IPS-18c (cell line): ENCODE data around the gene OR51G2.
"Not testable (repeated sequence)": the region's sequence is repeated elsewhere in the genome, so short reads cannot be mapped to it uniquely, and the experiment has no call there.

Source experiments
- H3K4me3 ChIP-seq: 2 replicates; pipeline ENCODE4 v1.7.0; 2013; ENCODE audit warnings: low read depth, mild to moderate bottlenecking, low read length, moderate library complexity; ENCODE audit not compliant: insufficient read depth
- H3K9me3 ChIP-seq: one replicate; pipeline ENCODE4 v1.6.1; 2013; ENCODE audit warnings: mild to moderate bottlenecking, low read length, moderate library complexity; ENCODE audit not compliant: control insufficient read depth, insufficient read depth

The OR51G2 gene, protein sequence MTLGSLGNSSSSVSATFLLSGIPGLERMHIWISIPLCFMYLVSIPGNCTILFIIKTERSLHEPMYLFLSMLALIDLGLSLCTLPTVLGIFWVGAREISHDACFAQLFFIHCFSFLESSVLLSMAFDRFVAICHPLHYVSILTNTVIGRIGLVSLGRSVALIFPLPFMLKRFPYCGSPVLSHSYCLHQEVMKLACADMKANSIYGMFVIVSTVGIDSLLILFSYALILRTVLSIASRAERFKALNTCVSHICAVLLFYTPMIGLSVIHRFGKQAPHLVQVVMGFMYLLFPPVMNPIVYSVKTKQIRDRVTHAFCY

DNA sequence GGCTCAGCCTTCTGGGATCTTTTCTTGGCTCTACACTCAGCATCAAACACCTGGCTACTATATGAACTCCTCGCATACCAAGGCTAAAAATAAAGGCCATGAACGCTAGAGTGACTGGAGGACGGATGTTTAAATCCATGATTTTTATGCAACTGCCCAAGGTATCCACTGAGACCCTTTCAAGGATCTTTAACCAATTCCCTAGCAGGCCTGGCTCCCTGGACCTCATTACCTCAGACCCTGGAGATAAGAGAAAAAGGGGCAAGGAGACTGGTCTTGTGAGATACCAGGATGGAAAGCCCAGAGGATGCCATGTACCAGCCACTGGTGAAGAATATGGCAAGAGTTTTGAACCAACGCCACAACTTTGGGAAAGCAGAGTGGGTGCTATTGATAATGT is at the start of gene OR51G2:
Gene OR51G2, minus strand, starts transcription at position 101 of the 400 bp plus-strand sequence. CDS start 3,687 bp downstream, outside the sequence.
- Histone ChIP-seq H3K4me3 (no peak within 1 kb of the TSS), H3K9me3 (no peaks in the 10 kb centered on the region)

DNA sequence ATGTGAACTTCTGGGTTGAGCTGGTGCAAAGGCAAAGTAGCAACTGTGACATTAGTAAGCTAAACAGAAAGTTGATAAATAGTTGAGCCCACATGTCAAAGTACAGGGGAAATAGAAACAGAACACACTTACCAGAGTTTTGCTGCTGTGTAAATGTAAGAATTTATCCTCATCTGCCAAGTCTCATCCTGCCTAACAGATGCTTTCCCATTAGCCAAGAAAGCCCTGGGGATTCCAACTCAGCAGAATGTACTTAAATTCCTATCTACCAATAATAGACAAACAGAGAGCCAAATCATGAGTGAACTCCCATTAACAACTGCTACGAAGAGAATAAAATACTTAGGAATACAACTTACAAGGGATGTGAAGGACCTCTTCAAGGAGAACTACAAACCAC is 43.7 kb upstream of the OR51G2 start:
- Histone ChIP-seq H3K9me3 (no peaks in the 10 kb centered on the region), H3K4me3 (no peak overlapping the region)

DNA sequence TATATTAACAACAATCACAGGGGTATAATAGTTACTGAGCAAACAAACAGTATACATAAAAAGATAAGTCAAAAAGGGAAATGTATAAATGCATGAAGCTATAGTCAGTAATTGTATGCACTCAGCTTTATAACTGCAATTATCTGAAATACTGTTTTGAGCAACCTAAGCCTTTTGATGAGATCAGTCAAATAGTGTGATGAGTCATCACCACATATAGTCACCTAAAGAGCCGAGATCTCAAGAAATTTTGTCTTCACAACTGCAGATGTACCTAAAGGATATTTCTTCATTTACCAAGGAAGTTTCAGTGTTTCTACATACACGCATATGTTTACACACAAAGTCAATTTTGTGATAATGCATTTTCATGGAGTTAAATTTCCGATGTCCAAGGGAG is 41.7 kb upstream of the OR51G2 start:
- Histone ChIP-seq H3K4me3 (no peak overlapping the region), H3K9me3 (no peaks in the 10 kb centered on the region)

DNA sequence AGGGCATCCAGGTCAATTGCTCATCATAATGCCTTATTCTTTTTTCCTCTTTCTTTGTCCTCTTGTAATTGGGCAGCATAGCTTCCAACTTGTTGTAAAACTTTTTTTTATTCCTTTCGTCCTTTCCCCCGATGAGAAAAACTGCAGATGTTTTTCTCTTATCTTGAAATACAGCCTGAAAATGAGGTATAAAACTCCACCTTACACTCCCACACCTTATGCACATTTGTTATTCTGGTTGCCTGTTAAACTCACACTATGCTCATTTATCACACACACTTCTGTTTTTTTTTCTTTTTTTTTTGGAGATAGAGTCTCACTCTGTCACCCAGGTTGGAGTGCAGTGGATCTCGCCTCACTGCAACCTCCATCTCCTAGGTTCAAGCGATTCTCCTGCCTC is 38.2 kb upstream of the OR51G2 start:
- no peaks in the 10 kb centered on the region for H3K9me3 ChIP-seq
- H3K4me3 ChIP-seq: no peak overlapping the region

DNA sequence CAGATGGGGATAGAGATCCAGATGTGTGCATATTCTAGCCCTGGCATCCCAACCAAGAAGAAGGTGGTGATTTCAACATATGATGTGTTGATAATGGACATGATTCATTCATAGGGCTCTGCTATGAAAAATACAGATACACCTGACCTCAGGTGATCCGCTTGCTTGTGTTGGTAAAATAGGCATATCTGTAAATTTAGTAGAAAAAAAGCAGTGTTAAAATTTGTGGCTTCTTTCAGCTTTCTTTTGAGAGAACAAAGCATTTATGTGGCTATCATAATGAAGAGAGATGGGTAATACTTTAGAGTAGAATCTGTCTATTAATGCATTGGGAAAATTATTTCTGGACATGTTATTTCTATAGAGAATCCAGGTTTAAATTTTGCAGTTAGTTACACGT is 36.5 kb upstream of the OR51G2 start, which contains the start of gene OR51A2:
Gene OR51A2, minus strand, starts transcription at position 101 of the 400 bp plus-strand sequence. Its CDS starts 0 bp downstream, at position 101.
- H3K9me3 ChIP-seq, H3K4me3 ChIP-seq: not testable (repeated sequence)

DNA sequence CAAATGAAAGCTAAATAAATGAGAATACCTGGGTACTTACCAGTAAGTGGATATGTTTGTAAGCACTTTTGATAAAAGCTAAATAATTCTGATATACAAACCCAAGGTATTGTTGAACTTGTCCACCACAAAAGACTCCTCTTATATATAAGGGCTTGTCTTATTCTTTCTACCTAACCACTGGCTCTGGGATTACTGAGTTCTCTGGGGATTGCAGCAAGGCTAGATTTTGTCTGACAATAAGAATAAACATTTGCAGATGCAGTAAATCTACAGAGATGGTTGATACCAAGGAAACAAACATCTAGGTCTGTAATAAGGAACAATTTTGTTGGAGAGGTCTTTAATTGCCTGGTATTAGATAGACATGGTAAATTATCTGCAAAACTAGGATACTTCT is 28.4 kb upstream of the OR51G2 start, which contains the start of gene OR51A4:
Gene OR51A4, minus strand, starts transcription at position 101 of the 400 bp plus-strand sequence. CDS start 505 bp downstream, outside the sequence.
- H3K9me3 ChIP-seq: no peaks in the 10 kb centered on the region
- no peak within 1 kb of the TSS for H3K4me3 ChIP-seq

DNA sequence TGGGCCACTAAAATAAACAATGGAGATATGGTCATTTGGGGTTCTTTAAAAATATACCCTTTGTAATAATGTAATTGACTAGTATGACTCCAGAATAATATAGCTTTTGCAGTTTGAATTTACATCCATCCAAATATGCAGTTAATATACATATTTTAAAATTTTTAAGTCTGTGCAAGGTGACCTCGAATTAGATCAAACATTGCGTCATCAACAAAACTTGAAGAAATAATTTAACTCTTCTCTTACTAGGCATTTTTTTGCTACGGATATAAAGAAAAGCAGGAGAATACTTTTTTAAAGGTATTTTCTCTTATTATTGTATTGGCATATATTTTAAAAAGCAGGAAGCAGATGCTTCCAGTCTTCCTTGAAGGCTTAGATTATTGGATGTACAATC is 17.6 kb upstream of the OR51G2 start:
- H3K9me3 ChIP-seq: no peaks in the 10 kb centered on the region
- H3K4me3 ChIP-seq: no peak overlapping the region

DNA sequence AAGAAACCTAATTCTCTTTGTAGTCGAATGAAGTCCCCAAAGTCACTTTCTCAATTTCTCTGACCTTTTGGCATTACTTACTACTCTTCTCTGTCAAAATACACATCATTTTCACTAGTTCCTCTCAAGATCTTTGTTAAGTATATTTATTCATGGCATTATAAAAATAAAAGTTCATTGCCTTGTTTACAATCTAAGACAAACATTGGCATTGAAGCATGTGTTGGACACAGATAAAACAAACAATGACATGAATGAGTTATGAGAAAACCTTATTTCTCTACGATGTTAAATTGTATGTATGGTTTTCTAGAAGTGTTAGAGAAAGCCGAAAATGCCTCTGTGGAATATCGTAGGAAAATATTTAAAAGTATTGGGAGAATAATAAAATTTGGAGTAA is 13.6 kb upstream of the OR51G2 start:
- H3K9me3 ChIP-seq: no peaks in the 10 kb centered on the region
- H3K4me3 ChIP-seq: no peak overlapping the region

DNA sequence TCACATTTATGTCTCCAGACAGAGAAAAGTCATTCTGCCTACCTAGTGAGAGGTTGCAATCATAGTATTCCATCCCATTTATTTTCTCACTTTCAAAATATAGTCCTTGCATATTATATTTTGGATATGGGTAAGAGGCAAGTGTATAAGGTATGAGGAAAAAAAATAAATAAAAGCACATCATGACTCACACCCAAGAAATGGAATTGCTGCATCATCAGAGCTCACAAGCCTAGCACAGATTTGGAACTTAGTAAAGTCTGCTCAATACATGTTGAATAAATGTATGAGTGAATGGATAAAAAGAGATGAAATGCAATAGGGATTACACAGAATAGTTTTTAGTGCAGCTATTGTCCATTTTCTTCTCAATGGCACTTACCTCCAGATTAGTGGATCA is 7.5 kb upstream of the OR51G2 start:
- H3K9me3 ChIP-seq: no peaks in the 10 kb centered on the region
- H3K4me3 ChIP-seq: no peak overlapping the region

DNA sequence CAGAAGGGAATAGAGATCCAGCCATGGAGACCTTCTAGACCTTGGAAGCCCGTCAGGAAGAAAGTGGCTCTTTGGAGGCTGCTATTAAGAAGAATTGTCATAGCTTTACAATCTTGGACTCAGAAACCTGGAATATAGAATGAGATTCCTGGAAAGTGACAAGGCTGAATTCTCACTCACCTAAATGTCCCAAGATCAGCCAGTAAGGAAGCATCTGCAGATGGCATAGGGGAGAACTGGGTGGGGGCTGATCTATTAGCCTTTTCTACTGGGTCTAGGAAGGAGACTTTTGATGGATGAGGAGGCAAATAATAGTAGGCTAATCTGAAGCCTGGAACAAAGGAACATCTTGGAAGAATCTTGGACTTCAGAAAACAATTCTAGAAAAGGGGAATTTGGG is 5.1 kb upstream of the OR51G2 start, which contains the start of gene OR51G1:
Gene OR51G1, minus strand, starts transcription at position 101 of the 400 bp plus-strand sequence. Its CDS starts 0 bp downstream, at position 101.
- Histone ChIP-seq H3K4me3 (no peak within 1 kb of the TSS), H3K9me3 (no peaks in the 10 kb centered on the region)

DNA sequence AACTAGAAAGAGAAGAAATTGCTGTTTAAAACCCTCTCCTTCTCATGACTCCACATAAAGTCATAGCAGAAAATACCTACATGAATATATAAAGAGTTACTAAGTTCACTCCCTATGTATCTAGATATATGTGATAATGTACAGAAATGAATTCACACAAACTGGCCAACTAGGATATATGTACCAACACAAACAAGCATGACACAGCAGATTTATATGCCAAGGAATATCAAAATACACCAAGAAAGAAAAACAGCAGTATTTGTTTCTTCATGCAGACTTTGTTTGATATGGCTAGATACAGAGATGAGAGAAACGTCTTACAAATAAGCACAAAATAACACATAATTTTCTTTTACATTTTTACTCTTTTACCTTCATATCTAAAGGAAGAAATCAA is 3.2 kb upstream of the OR51G2 start:
- Histone ChIP-seq H3K9me3 (no peaks in the 10 kb centered on the region), H3K4me3 (no peak overlapping the region)

DNA sequence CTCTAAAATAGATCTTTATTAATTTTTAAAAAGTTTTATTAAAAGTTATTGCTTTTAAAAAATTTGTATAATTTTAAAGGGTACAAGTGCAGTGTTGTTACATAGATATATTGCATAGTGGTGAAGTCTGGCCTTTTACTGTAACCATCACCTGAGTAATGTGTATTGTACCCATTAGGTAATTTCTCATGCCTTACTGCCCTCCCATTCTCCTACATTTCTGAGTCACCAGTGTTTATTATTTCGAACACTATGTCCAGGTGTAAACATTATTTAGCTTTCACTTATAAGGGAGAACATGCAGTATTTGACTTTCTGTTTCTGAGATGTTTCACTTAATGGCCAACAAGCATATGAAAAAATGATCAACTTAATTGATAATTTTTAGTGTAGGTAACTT is 2.6 kb upstream of the OR51G2 start:
- no peaks in the 10 kb centered on the region for H3K9me3 ChIP-seq
- no peak overlapping the region for H3K4me3 ChIP-seq

DNA sequence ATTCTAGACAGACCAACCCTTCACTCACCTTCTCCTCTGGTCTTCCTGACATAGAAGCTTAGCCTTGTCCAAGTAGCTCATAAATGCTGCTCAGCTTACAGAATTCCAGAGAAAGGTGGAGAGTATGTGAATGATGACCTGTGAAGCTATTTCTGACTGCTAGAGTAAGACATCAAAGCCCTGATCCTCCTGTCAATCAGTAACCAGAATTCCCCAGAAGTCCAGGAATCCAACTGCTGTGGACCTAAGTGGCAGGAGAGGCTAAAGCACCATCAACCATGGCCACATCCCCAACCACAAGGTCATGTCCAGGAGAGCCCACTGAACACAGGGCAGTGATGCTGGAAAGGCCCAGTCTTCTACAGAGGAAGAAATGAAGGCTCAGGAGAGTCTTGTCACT is 2.6 kb downstream of the OR51G2 start:
- Histone ChIP-seq H3K4me3 (no peak overlapping the region), H3K9me3 (no peaks in the 10 kb centered on the region)

DNA sequence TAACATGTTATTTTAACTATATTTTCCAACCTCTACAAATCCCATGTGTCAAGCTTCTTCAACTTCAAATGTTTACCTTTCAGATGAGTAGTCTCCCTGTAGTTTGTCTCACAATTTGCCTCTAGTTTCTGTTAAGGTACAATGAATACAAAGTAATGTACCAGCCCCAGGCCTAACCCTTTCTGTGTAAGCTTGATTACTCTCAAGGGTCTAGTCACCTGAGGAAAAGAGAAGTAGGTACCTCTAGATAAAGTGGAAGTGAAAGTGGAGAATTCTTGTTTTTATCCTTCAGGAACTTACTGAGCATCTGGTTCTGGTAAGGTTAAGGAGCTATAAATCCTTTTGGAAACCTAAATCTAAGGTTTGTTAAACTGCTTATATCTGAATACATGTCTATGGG is 15.7 kb downstream of the OR51G2 start, which contains the start of gene OR51A7:
Gene OR51A7, plus strand, starts transcription at position 300 of the 400 bp plus-strand sequence. CDS start 3,587 bp downstream, outside the sequence.
- H3K4me3 ChIP-seq: no peak within 1 kb of the TSS
- H3K9me3 ChIP-seq: no peaks in the 10 kb centered on the region

DNA sequence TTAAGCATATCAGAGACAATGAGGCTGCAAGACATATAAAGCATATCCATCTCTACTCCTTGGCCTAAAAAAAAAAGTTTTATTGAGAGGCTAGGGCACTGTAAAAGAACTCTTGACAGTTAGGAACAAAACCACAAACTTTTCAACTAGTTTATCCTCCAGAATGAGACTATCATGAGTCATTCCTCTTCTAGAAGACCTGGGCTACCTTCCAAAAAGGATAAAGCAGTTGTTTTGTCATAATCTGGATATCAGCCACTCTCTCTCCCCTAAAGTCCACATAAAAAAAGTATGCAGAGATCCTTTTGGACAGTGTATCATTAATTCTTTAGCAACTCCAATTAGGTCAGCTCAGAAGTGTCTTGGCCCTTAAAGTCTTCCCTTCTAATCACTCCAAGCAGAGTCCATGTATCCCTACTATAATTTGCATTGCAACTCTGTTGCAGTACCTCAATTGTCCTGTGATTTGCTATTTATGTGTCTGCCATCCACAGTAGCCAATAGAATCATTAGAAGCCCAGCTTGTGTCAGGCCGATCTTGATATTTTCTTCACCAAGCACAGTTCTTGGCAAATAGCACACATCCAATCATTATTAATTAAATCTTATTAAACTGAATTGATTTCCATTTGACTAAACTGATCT is 27.0 kb downstream of the OR51G2 start:
- no peak overlapping the region for H3K4me3 ChIP-seq
- H3K9me3 ChIP-seq: no peaks in the 10 kb centered on the region

DNA sequence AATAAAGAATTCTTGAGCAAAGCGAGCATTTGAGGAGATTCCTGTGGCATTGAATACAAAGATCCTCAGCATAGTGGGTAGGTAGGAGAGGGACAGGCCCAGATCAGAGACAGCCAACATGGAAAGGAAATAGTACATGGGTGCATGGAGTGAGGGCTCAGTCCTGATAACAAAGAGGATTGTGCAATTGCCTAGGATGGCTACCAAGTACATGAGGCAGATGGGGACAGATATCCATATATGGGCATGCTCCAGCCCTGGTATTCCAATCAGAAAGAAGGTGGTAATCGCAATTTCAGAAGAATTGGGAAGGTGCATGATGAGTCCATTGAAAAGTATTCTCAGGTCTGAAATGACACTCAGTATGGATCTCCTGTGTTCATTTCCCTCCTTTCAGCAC is 28.9 kb downstream of the OR51G2 start:
- no peak overlapping the region for H3K4me3 ChIP-seq
- H3K9me3 ChIP-seq: no peaks in the 10 kb centered on the region

DNA sequence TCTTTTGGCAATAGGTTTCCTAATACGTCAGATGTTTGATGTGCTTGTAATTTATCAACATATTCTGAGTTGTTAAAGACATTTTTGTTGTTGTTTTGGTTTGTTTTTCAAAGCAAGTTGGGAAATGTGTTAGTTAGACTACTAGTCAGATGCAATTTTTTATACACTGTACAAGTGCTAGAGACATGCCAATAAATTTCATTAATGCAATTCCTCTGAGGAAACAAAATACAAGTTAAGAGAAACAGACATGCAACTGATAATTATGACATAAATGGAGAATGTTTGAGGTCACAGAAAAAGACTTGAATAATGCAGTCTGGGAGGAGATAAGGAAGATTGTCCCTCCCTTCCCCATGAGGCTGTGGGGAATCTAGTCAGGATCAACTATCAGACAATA is 31.6 kb downstream of the OR51G2 start:
- H3K9me3 ChIP-seq: no peaks in the 10 kb centered on the region
- H3K4me3 ChIP-seq: no peak overlapping the region

DNA sequence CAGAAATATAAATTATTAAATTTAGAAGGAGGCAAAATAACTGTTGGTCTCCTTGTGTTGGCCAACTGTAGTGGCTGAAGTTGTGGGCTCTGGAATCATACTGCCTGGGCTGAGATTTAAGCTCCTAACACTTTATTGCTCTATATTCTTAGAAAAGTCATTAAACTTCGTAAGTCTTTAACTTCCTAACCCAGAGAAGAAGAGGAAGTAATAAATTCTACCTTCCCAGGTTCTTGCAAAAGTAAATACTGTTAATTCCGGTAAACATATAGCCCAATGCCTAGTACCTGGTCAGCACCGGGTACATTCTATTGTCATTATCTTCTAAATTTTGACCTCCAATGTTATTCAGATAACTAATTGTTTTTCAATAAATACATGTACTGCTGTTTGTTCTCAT is 33.0 kb downstream of the OR51G2 start:
- no peak overlapping the region for H3K4me3 ChIP-seq
- no peaks in the 10 kb centered on the region for H3K9me3 ChIP-seq
